ENCODE data around the gene KCTD20.
A peak's percentile ranks its signal among the peaks of the same experiment; 100 is the strongest.

The KCTD20 gene

DNA sequence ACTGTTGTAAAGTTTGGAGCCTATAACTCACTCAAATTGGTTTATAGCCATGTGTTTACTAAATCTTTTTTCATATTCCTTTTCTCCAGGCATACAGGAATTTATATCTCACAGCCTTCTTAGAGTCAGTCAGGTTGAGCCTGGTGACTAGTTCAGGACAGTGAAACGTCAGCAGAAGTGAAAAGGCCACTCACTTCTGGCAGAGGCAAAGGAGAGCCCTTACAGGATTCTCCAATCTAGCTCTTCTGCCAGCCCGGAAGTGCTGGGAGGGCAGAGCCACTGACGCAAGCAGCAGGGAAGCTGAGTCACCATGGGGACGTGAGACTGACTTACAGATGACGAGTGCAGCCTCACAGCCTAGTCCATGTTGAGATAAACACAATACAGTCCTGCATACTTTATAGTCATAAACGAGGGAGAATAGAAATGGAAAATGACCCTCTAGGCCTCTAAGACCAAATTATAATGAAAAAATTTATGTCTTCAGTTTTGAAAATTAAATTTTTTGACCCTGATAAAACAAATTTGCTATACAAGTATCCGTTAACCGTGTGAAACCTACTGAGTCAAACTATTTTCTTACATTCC, 1.4 kb upstream of the KCTD20 start:
- Histone ChIP-seq H3K4me2 (ENCODE audit: low read length) (peak overlapping the region; percentile 82), H3K4me3 (ENCODE audit: low read length) (peak overlapping the region; percentile 59), H3K79me2 (ENCODE audit: low read length) (peaks cover 42% of the 10 kb centered on the region), H3K27ac (ENCODE audit: low read length) (peak overlapping the region; percentile 39), H3K36me3 (replicated peaks; ENCODE audit: low read depth, low read length) (no peaks in the 10 kb centered on the region), H3K9ac (ENCODE audit: low read length) (peak overlapping the region; percentile 92), H3K4me1 (ENCODE audit: low read length) (peaks cover 26% of the 10 kb centered on the region), H3K9me3 (ENCODE audit: insufficient read depth, low read length) (no peaks in the 10 kb centered on the region), H4K20me1 (ENCODE audit: insufficient read depth, low read length) (no peaks in the 10 kb centered on the region), H2AFZ (ENCODE audit: low read depth, low read length) (peak overlapping the region; percentile 81), H3K27me3 (ENCODE audit: low read depth, low read length) (no peaks in the 10 kb centered on the region)
- TF ChIP-seq, protein P1, sequence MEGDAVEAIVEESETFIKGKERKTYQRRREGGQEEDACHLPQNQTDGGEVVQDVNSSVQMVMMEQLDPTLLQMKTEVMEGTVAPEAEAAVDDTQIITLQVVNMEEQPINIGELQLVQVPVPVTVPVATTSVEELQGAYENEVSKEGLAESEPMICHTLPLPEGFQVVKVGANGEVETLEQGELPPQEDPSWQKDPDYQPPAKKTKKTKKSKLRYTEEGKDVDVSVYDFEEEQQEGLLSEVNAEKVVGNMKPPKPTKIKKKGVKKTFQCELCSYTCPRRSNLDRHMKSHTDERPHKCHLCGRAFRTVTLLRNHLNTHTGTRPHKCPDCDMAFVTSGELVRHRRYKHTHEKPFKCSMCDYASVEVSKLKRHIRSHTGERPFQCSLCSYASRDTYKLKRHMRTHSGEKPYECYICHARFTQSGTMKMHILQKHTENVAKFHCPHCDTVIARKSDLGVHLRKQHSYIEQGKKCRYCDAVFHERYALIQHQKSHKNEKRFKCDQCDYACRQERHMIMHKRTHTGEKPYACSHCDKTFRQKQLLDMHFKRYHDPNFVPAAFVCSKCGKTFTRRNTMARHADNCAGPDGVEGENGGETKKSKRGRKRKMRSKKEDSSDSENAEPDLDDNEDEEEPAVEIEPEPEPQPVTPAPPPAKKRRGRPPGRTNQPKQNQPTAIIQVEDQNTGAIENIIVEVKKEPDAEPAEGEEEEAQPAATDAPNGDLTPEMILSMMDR (IDR thresholded peaks at IDR 0.05; ENCODE audit: low read depth, low read length) = no peak
- no peak for TF ChIP-seq EZH2phosphoT487 (IDR thresholded peaks at IDR 0.05; ENCODE audit: low read depth)

DNA sequence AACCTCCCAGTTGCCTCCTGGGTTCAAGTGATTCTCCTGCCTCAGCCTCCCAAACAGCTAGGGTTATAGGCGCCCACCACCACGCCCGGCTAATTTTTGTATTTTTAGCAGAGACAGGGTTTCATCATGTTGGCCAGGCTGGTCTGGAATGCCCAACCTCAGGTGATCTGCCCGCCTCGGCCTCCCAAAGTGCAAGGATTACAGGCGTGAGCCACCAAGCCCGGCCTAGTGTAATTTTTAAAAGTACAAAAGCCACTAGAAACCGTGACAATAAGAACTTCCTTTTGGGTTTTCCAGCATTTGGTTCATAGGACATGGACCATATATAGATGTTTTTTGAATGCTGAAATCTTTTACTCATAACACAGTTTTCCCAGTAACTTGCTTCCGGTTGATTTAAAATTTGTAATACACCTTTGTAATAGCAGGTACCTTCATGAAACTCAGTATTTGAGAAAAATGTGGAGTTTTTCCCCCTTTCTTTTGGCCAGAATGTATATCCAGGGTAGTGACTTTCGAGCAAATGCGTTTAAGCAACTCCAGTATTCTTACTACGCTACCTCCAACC, 613 bp upstream of the KCTD20 start:
- H3K4me3 ChIP-seq (ENCODE audit: low read length) = peak overlapping the region; percentile 87
- peak overlapping the region; percentile 92 for H3K9ac ChIP-seq (ENCODE audit: low read length)
- H3K27me3 ChIP-seq (ENCODE audit: low read depth, low read length) = no peaks in the 10 kb centered on the region
- TF ChIP-seq, protein P1 (IDR thresholded peaks at IDR 0.05; ENCODE audit: low read depth, low read length) = no peak
- TF ChIP-seq EZH2phosphoT487 (IDR thresholded peaks at IDR 0.05; ENCODE audit: low read depth) = no peak
- peak overlapping the region; percentile 82 for H3K4me2 ChIP-seq (ENCODE audit: low read length)
- peaks cover 4% of the 10 kb centered on the region for H3K36me3 ChIP-seq (replicated peaks; ENCODE audit: low read depth, low read length)
- no peaks in the 10 kb centered on the region for H3K9me3 ChIP-seq (ENCODE audit: insufficient read depth, low read length)
- H3K4me1 ChIP-seq (ENCODE audit: low read length) = peaks cover 26% of the 10 kb centered on the region
- H3K27ac ChIP-seq (ENCODE audit: low read length) = peak overlapping the region; percentile 70
- H3K79me2 ChIP-seq (ENCODE audit: low read length) = peaks cover 50% of the 10 kb centered on the region
- H2AFZ ChIP-seq (ENCODE audit: low read depth, low read length) = peak overlapping the region; percentile 81
- no peaks in the 10 kb centered on the region for H4K20me1 ChIP-seq (ENCODE audit: insufficient read depth, low read length)

DNA sequence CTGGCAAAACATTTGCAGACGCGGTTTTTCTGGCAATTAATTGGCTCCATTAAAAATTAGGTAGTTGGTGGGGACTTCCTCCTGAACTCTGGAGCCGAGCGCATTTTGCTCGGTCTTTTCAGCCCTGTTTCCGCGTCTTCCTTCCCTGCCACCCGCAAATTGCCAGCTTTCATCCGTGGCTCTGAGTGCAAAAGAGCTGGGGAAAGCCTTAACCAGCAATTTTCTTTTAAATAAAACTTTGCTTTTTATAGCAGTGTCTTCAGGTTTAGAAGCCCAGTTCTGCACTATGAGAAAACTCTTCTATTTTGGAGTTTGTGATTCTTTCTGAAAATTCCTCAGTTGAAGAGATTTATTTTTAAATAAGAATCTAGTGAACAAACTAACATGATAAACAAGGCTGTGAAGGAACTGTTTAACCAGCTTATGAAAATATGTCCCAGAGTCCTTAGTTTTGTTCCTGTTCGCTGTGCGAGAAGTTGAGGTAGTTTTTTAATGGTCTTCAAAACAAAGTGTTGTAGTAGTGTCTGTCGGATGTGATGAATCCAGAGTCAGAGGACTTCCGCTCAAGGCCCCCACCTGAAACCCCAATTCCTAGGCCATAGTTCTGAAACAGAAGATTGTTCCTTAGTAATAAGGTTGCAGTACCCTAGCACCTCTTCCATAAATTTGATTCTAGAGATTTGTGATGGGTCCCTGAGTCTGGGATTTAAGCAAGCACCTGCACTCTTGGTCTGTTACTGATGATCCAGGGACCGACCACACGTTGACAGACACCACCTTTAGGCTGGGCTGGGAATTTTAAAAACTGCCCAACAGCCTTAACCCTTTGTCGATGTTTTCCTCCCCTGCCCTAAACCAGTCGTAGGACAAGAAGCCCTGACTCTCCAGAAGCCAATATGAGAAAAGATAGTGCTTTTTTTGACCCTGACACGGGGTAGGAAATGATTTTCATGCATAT, 950 bp downstream of the KCTD20 start:
- Histone ChIP-seq H3K4me1 (ENCODE audit: low read length) (peaks cover 26% of the 10 kb centered on the region), H3K9ac (ENCODE audit: low read length) (peak overlapping the region; percentile 92), H3K27me3 (ENCODE audit: low read depth, low read length) (no peaks in the 10 kb centered on the region), H3K4me2 (ENCODE audit: low read length) (peak overlapping the region; percentile 86), H4K20me1 (ENCODE audit: insufficient read depth, low read length) (no peaks in the 10 kb centered on the region), H3K36me3 (replicated peaks; ENCODE audit: low read depth, low read length) (peaks cover 10% of the 10 kb centered on the region), H3K9me3 (ENCODE audit: insufficient read depth, low read length) (no peaks in the 10 kb centered on the region), H3K4me3 (ENCODE audit: low read length) (peak overlapping the region; percentile 87), H3K27ac (ENCODE audit: low read length) (peak overlapping the region; percentile 70), H2AFZ (ENCODE audit: low read depth, low read length) (peak overlapping the region; percentile 75), H3K79me2 (ENCODE audit: low read length) (peaks cover 65% of the 10 kb centered on the region)
- no peak for TF ChIP-seq EZH2phosphoT487 (IDR thresholded peaks at IDR 0.05; ENCODE audit: low read depth)
- TF ChIP-seq, protein P1 (IDR thresholded peaks at IDR 0.05; ENCODE audit: low read depth, low read length) = peak; percentile 41

DNA sequence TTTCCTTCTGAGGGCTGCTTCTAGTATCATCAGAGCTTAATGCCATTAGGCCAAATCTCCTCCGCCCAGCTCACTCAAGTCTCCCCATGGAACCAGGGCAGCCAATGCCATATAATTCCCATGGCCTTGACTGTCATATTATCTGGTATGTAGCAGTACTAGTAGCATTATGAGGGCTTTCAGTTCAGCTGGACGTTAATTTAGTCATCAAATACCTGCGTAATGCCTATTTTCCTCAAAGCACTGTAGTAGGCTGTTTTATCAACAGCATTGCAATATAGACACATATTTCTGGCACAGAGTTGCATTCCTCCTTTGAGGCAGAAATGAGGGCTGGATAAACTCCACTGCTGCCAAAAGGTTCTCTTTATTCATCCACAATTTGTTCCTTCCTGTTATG, 1.7 kb downstream of the KCTD20 start:
- Histone ChIP-seq H3K36me3 (replicated peaks; ENCODE audit: low read depth, low read length) (peaks cover 10% of the 10 kb centered on the region), H3K9ac (ENCODE audit: low read length) (peak overlapping the region; percentile 92; the same call in 1 of the 2 replicates), H3K4me2 (ENCODE audit: low read length) (peak overlapping the region; percentile 86), H3K27me3 (ENCODE audit: low read depth, low read length) (no peaks in the 10 kb centered on the region), H3K9me3 (ENCODE audit: insufficient read depth, low read length) (no peaks in the 10 kb centered on the region), H3K79me2 (ENCODE audit: low read length) (peaks cover 72% of the 10 kb centered on the region), H3K27ac (ENCODE audit: low read length) (no peak overlapping the region), H3K4me3 (ENCODE audit: low read length) (peak overlapping the region; percentile 87), H4K20me1 (ENCODE audit: insufficient read depth, low read length) (peaks cover 1% of the 10 kb centered on the region), H3K4me1 (ENCODE audit: low read length) (peaks cover 26% of the 10 kb centered on the region), H2AFZ (ENCODE audit: low read depth, low read length) (no peak overlapping the region)
- TF ChIP-seq, protein P1 (IDR thresholded peaks at IDR 0.05; ENCODE audit: low read depth, low read length) = no peak
- TF ChIP-seq EZH2phosphoT487 (IDR thresholded peaks at IDR 0.05; ENCODE audit: low read depth) = no peak

Measured in OCI-LY3 (cell line).